HepG2 (cell line): ENCODE results near the gene KDM2B. TPM values are rescaled to one million over a fixed set of nuclear protein-coding genes. Genes with fewer than 3 reads are reported as not detected.

Experiments
- ATAC-seq: fragments of 200-7000 bp; cut with Tn5 transposase; 3 replicates; pipeline ENCODE4 v1.9.1; 2020; ENCODE audit warnings: mild to moderate bottlenecking, moderate library complexity
- BruUV-seq: library from RNA; stranded (reverse); fragments of 400-500 nt; replicated peaks from 2 replicates; lab custom pipeline; 2021; lab: Mats Ljungman, UMichigan
- CTCF ChIA-PET: fragments of 300-600 bp; formaldehyde crosslinking; extraction: SDS; loops from one replicate; lab custom pipeline; 2021; ENCODE audit warnings: low total read pairs, inconsistent platforms, low intra/inter-chr PET ratio; lab: Yijun Ruan, JAX
- POLR2A ChIA-PET: fragments of 350-600 bp; sonication (Branson Sonifier 250); formaldehyde crosslinking; loops from one replicate; lab custom pipeline; 2020; ENCODE audit warnings: antibody characterized with exemption, inconsistent platforms; lab: Yijun Ruan, JAX
- DNase-seq: peaks from one replicate; pipeline ENCODE4 v3.0.0-alpha.2; 2015; ENCODE audit warnings: low spot score
- FAIRE-seq: peaks from 3 replicates; lab custom pipeline; 2011; peaks lifted over from hg19 to GRCh38; lab: Jason Lieb, UNC
- H2AFZ ChIP-seq: one replicate; pipeline ENCODE4 v1.6.1; 2011; ENCODE audit warnings: low read length, inconsistent platforms
- H3K27ac ChIP-seq: fragments of 300-600 bp; 3 replicates; pipeline ENCODE4 v1.8.0; 2011; ENCODE audit warnings: mixed run types, mild to moderate bottlenecking, mixed read lengths, low read length, inconsistent platforms; ENCODE audit not compliant: insufficient read depth; ENCODE audit errors: extremely low read length
- H3K27me3 ChIP-seq, 2 experiments: fragments of 200-600 bp in 1 of 2; 2 replicates in 1 of 2; 3 replicates in 1 of 2; pipeline versions ENCODE4 v1.6.0 to v1.8.0; 2011; ENCODE audit warnings: low read length in 2 of 2, mild to moderate bottlenecking in 2 of 2, moderate library complexity in 2 of 2, inconsistent platforms in 1 of 2; ENCODE audit not compliant: insufficient read depth in 2 of 2, control insufficient read depth in 1 of 2
- H3K36me3 ChIP-seq, 2 experiments: fragments of 200-600 bp in 1 of 2; replicated peaks in 1 of 2; 2 replicates in 1 of 2; 3 replicates in 1 of 2; pipeline versions ENCODE4 v1.5.1 to v1.8.0; 2011; ENCODE audit warnings: low read length in 2 of 2, inconsistent platforms in 1 of 2; ENCODE audit not compliant: insufficient read depth in 2 of 2, control insufficient read depth in 1 of 2
- H3K4me1 ChIP-seq: 2 replicates; pipeline ENCODE4 v1.5.1; 2012; ENCODE audit warnings: low read length, inconsistent platforms; ENCODE audit not compliant: insufficient read depth
- H3K4me2 ChIP-seq: 2 replicates; pipeline ENCODE4 v1.6.0; 2011; ENCODE audit warnings: low read depth, low read length, inconsistent platforms
- H3K4me3 ChIP-seq, 3 experiments: fragments of 200-600 bp in 1 of 3; sonication (generic), shearing (Covaris generic) in 1 of 3; replicated peaks in 1 of 3; 2 replicates each; pipeline ENCODE4 v1.5.1; 2011 to 2016; ENCODE audit warnings: low read length in 3 of 3, inconsistent platforms in 2 of 3, low read depth in 2 of 3, mild to moderate bottlenecking in 2 of 3, control low read depth in 1 of 3, mixed read lengths in 1 of 3; ENCODE audit not compliant: insufficient read depth in 1 of 3
- H3K79me2 ChIP-seq: one replicate; pipeline ENCODE4 v1.6.1; 2011; ENCODE audit warnings: low read length, inconsistent platforms; ENCODE audit not compliant: insufficient read depth
- H3K9ac ChIP-seq: 2 replicates; pipeline ENCODE4 v1.6.0; 2011; ENCODE audit warnings: mild to moderate bottlenecking, low read depth, low read length, inconsistent platforms; ENCODE audit not compliant: insufficient read depth
- H3K9me3 ChIP-seq: 2 replicates; pipeline ENCODE4 v1.5.1; 2012; ENCODE audit warnings: mild to moderate bottlenecking, low read length
- H4K20me1 ChIP-seq: 2 replicates; pipeline ENCODE4 v1.6.0; 2011; ENCODE audit warnings: inconsistent platforms, mild to moderate bottlenecking, low read length, moderate library complexity; ENCODE audit not compliant: insufficient read depth
- AGO2 ChIP-seq: fragments of 200-400 bp; formaldehyde crosslinking; optimal IDR thresholded peaks from 2 replicates; pipeline ENCODE3; 2017; ENCODE audit warnings: mild to moderate bottlenecking, low read depth, low read length, moderate library complexity
- CREB1 ChIP-seq, 2 experiments: fragments of 450-650 bp in 1 of 2; IDR thresholded peaks; 2 replicates each; pipeline ENCODE4 v1.6.1; 2016 to 2017; ENCODE audit warnings: control low read depth in 1 of 2, mild to moderate bottlenecking in 1 of 2, missing compliant biosample characterization in 1 of 2, missing genetic modification characterization in 1 of 2
- TBP ChIP-seq: sonication (generic); formaldehyde crosslinking; IDR thresholded peaks from 2 replicates; pipeline ENCODE4 v1.5.0; 2020; ENCODE audit warnings: missing genetic modification reagents
- ZFP37 ChIP-seq: sonication (generic); formaldehyde crosslinking; IDR thresholded peaks from 2 replicates; pipeline ENCODE4 v1.4.0; 2020; ENCODE audit warnings: missing genetic modification reagents, borderline replicate concordance
- WGBS: methylation state at CpG from one replicate; pipeline ENCODE4 v1.1.6; 2017; ENCODE audit warnings: low lambda C conversion rate; 5-methylcytosine and 5-hydroxymethylcytosine counted together
- in situ Hi-C: cut with HindIII; loops from 2 replicates; pipeline ENCODE4 v1.10.0; 2017; ENCODE audit warnings: low pct_unique_long_range_greater_than_20kb; ENCODE audit not compliant: extremely low pct_ligation_motif_present
- intact Hi-C: fragments of 100-400 bp; cut with micrococcal nuclease; formaldehyde crosslinking; loops from one replicate; pipeline ENCODE4 v1.10.0; 2022; ENCODE audit not compliant: unreplicated experiment
- polyA plus RNA-seq, 8 experiments: library from polyadenylated mRNA; depleted of rRNA in 3 of 8; stranded (reverse) in 7 of 8; unstranded in 1 of 8; fragments of >200 nt; fragmentation: Illumina TruSeq in 4 of 8; extraction: Trizol in 4 of 8; gene quantifications; 2 replicates each; pipeline versions ENCODE4 v1.2.1 to v1.2.3, GENCODE V29; 2011 to 2016; ENCODE audit warnings: low read depth in 4 of 8, missing spikeins in 1 of 8, mixed read lengths in 1 of 8; ENCODE audit not compliant: insufficient read depth in 1 of 8
- total RNA-seq, 5 experiments: library from RNA; depleted of rRNA; stranded (reverse); fragments of >200 nt; fragmentation: Illumina TruSeq; extraction: Trizol; gene quantifications; 2 replicates each; pipeline ENCODE4 v1.2.3, GENCODE V29; 2016; ENCODE audit warnings: low read depth in 1 of 5
- TF ChIP-seq, protein P1 (sequence below): sonication (generic); formaldehyde crosslinking; IDR thresholded peaks from 2 replicates; pipeline ENCODE4 v1.5.1; 2020; ENCODE audit warnings: mild to moderate bottlenecking, moderate library complexity, missing genetic modification reagents

The KDM2B gene
- total and polyA plus RNA-seq, 2 of the 13 experiments (the other 11 are each of a cell fraction or from before 2014, with no cell fraction given), result 17.5 to 26.1 TPM

GRCh38 chr12:121423253-121423652 is 157.6 kb downstream of the KDM2B start:
- no peak for FAIRE-seq
- Histone ChIP-seq H3K9me3 (no peaks in the 10 kb centered on the region), H4K20me1 (no peaks in the 10 kb centered on the region)
- POLR2A ChIA-PET, result no interaction called here
- no peak for DNase-seq
- intact Hi-C loops, result no loop called here
- TF ChIP-seq AGO2, result peak; percentile 57
- no peak for TF ChIP-seq TBP
- TF ChIP-seq, all 625 proteins: peak for 1
- Histone ChIP-seq H3K4me1 (no peaks in the 10 kb centered on the region), H3K79me2 (no peaks in the 10 kb centered on the region), H3K9ac (no peak overlapping the region), H3K27me3 (no peaks in the 10 kb centered on the region), H3K4me2 (no peak overlapping the region), H3K36me3 (peaks cover 21 to 77% of the 10 kb centered on the region in 2 experiments), H3K27ac (no peak overlapping the region), H2AFZ (no peak overlapping the region), H3K4me3 (no peak overlapping the region)
- WGBS, result 96% methylated on average over 10 of the region's 14 CpGs
- in situ Hi-C loops, result no loop called here
- CTCF ChIA-PET, result no interaction called here
- BruUV-seq, result no TSS peak
- ATAC-seq, result no peak; the same call in 2 of the 3 replicates

- no TSS peak for BruUV-seq
- Histone ChIP-seq H3K4me1 (no peaks in the 10 kb centered on the region), H3K9me3 (no peaks in the 10 kb centered on the region), H3K27ac (no peak overlapping the region), H3K4me3 (no peak overlapping the region), H2AFZ (no peak overlapping the region), H3K79me2 (no peaks in the 10 kb centered on the region), H3K9ac (no peak overlapping the region), H4K20me1 (no peaks in the 10 kb centered on the region), H3K36me3 (peaks cover 20 to 83% of the 10 kb centered on the region in 2 experiments), H3K27me3 (no peaks in the 10 kb centered on the region), H3K4me2 (no peak overlapping the region)
- WGBS, result 99% methylated on average over 6 of the region's 6 CpGs
- ChIA-PET POLR2A (no interaction called here), CTCF (no interaction called here)
- no peak for FAIRE-seq
- no peak for DNase-seq
- in situ Hi-C loops, result no loop called here
- ATAC-seq, result no peak
- TF ChIP-seq ZFP37 (CRISPR knock-in tag) (no peak), CREB1 (IDR thresholded peaks at IDR 0.05) (0 out of 2 replicates have a peak, but pooled peaks have one; percentile 34), CREB1 (CRISPR knock-in tag; IDR thresholded peaks at IDR 0.05) (no peak)
- TF ChIP-seq, protein P1, sequence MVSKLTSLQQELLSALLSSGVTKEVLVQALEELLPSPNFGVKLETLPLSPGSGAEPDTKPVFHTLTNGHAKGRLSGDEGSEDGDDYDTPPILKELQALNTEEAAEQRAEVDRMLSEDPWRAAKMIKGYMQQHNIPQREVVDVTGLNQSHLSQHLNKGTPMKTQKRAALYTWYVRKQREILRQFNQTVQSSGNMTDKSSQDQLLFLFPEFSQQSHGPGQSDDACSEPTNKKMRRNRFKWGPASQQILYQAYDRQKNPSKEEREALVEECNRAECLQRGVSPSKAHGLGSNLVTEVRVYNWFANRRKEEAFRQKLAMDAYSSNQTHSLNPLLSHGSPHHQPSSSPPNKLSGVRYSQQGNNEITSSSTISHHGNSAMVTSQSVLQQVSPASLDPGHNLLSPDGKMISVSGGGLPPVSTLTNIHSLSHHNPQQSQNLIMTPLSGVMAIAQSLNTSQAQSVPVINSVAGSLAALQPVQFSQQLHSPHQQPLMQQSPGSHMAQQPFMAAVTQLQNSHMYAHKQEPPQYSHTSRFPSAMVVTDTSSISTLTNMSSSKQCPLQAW (CRISPR knock-in tag), result no peak
- intact Hi-C loops, result no loop called here
These were observed 160.7 kb downstream of the KDM2B start for GRCh38 chr12:121420109-121420508.
